ENCODE results near the gene PARD3. TPM values are rescaled to one million over a fixed set of nuclear protein-coding genes. Genes with fewer than 3 reads are reported as not detected.

Gene PARD3
- polyA plus RNA-seq, 2 of the 4 experiments (the other 2 are of a cell fraction) = 110 to 200 TPM

DNA sequence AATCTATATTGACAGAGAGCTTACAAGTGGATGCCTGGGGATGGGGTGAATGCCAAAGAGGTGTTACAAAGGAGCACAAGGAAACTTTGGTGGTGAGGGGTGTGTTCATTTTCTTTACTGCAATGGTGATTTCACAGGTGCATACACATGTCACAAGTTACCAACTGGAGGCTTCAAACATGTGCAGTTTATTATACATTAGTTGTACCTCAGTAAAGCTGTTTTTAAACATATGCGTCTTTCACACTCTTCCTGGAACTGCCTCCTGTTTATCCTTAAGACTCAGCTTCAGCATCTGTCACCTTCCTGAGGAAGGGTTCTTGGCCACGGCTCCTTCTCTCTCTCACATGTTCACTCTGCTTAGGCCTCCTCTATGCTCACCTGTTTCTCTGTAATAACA, 731.5 kb downstream of the PARD3 start:
- WGBS (ENCODE audit: missing lambda C conversion rate) = 77% methylated on average over 2 of the region's 2 CpGs
- ATAC-seq (no peak), FAIRE-seq (no peak), DNase-seq (ENCODE audit: low read depth in 1 of 2, low spot score in 1 of 2) (peak in 1 of 2 experiments; percentile 23)
- TF ChIP-seq, protein P1, sequence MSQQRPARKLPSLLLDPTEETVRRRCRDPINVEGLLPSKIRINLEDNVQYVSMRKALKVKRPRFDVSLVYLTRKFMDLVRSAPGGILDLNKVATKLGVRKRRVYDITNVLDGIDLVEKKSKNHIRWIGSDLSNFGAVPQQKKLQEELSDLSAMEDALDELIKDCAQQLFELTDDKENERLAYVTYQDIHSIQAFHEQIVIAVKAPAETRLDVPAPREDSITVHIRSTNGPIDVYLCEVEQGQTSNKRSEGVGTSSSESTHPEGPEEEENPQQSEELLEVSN (IDR thresholded peaks at IDR 0.05; ENCODE audit: borderline replicate concordance, low read depth) = no peak
- no peak for TF ChIP-seq SMC3 (IDR thresholded peaks at IDR 0.05)
- TF ChIP-seq ZNF302 (CRISPR knock-in tag; IDR thresholded peaks at IDR 0.05) = no peak
- no peak for TF ChIP-seq HOXB5 (CRISPR knock-in tag; IDR thresholded peaks at IDR 0.05)
- no peak for TF ChIP-seq NFE2L2 (conservative IDR thresholded peaks at IDR 0.05; ENCODE audit: low read length)
- TF ChIP-seq MAFK (IDR thresholded peaks at IDR 0.05; ENCODE audit: partially characterized antibody) = no peak
- TF ChIP-seq FOSB (CRISPR knock-in tag; IDR thresholded peaks at IDR 0.05) = no peak
- H3K4me3 ChIP-seq = no peak overlapping the region
- H3K4me2 ChIP-seq = no peak overlapping the region
- ChIA-PET CTCF (no interaction called here), POLR2A (no interaction called here)
- H3K9me3 ChIP-seq = peaks cover 21% of the 10 kb centered on the region
- H3K4me1 ChIP-seq = no peaks in the 10 kb centered on the region
- H3K27ac ChIP-seq = no peak overlapping the region

- Histone ChIP-seq H3K27ac (no peak overlapping the region), H3K4me1 (no peaks in the 10 kb centered on the region), H3K9me3 (peaks cover 21% of the 10 kb centered on the region), H3K4me2 (no peak overlapping the region), H3K4me3 (no peak overlapping the region)
- POLR2A ChIA-PET = no interaction called here
- no peak for ATAC-seq
- TF ChIP-seq, protein P2, sequence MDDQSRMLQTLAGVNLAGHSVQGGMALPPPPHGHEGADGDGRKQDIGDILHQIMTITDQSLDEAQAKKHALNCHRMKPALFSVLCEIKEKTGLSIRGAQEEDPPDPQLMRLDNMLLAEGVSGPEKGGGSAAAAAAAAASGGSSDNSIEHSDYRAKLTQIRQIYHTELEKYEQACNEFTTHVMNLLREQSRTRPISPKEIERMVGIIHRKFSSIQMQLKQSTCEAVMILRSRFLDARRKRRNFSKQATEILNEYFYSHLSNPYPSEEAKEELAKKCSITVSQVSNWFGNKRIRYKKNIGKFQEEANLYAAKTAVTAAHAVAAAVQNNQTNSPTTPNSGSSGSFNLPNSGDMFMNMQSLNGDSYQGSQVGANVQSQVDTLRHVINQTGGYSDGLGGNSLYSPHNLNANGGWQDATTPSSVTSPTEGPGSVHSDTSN (IDR thresholded peaks at IDR 0.05) = no peak
- TF ChIP-seq NFE2L2 (conservative IDR thresholded peaks at IDR 0.05; ENCODE audit: low read length) (no peak), RAD21 (conservative IDR thresholded peaks at IDR 0.05 in 1 of 2, IDR thresholded peaks at IDR 0.05 in 1 of 2) (peak in 1 of 2 experiments; percentile 31; a peak in 2 of 5 replicates), FOSL2 (IDR thresholded peaks at IDR 0.05) (no peak), FOSL2 (CRISPR knock-in tag; IDR thresholded peaks at IDR 0.05) (no peak), MAZ (IDR thresholded peaks at IDR 0.05; ENCODE audit: borderline replicate concordance, low read depth, low read length) (no peak)
- DNase-seq (ENCODE audit: low read depth in 1 of 2, low spot score in 1 of 2) = peak in 1 of 2 experiments; percentile 11
- CTCF ChIA-PET = interaction anchor here (0.5 to 1.1 kb wide), 2 partner anchors 93 to 751 kb away, joined by 3 to 4 read pairs; no protein-coding TSS in a partner anchor
- FAIRE-seq = no peak
- 76% methylated on average over 11 of the region's 11 CpGs for WGBS (ENCODE audit: missing lambda C conversion rate)
Observed at GRCh38 chr10:34081948-34082347, 733.1 kb downstream of the PARD3 start.

DNA sequence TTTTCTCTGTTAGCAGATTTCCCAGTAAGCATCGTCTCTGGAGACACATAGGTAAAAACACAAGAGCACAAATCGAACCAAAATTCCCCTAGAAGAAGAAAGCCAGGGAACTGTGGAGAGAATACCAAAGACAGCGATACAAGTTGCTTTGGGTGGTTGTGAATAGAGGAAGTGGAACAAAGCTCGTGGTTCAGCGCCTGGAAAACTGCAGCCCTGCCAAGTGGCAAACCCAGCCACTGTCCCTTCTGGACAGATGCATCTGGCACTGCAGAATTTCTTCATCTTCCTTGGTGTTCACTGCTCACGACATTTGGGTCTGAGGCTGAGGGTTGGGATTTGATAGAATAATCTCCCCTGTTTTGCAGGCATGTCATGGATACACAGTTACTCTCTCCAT, 733.8 kb downstream of the PARD3 start:
- TF ChIP-seq NR3C1 (IDR thresholded peaks at IDR 0.05) (no peak), EHF (CRISPR knock-in tag; IDR thresholded peaks at IDR 0.05) (no peak), EP300 (IDR thresholded peaks at IDR 0.05) (no peak), SMC3 (IDR thresholded peaks at IDR 0.05) (no peak), POLR2AphosphoS2 (conservative IDR thresholded peaks at IDR 0.05; ENCODE audit: low read length) (no peak), RFX5 (IDR thresholded peaks at IDR 0.05) (no peak), ZSCAN20 (CRISPR knock-in tag; IDR thresholded peaks at IDR 0.05) (no peak), RAD21 (conservative IDR thresholded peaks at IDR 0.05 in 1 of 2, IDR thresholded peaks at IDR 0.05 in 1 of 2) (no peak), RARB (CRISPR knock-in tag; IDR thresholded peaks at IDR 0.05) (no peak), RNF2 (IDR thresholded peaks at IDR 0.05; ENCODE audit: borderline replicate concordance, low read depth) (no peak), TP53 (CRISPR knock-in tag; IDR thresholded peaks at IDR 0.05) (no peak), TFCP2L1 (CRISPR knock-in tag; IDR thresholded peaks at IDR 0.05) (no peak), JUN (IDR thresholded peaks at IDR 0.05) (no peak), ATOH8 (CRISPR knock-in tag; IDR thresholded peaks at IDR 0.05; ENCODE audit: low read depth) (no peak), BHLHE40 (IDR thresholded peaks at IDR 0.05; ENCODE audit: low read depth, low read length) (no peak), HOXA7 (CRISPR knock-in tag; IDR thresholded peaks at IDR 0.05) (no peak), MAFK (IDR thresholded peaks at IDR 0.05; ENCODE audit: partially characterized antibody) (no peak)
- TF ChIP-seq, protein P3, sequence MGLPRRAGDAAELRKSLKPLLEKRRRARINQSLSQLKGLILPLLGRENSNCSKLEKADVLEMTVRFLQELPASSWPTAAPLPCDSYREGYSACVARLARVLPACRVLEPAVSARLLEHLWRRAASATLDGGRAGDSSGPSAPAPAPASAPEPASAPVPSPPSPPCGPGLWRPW (IDR thresholded peaks at IDR 0.05) = no peak
- TF ChIP-seq, protein P1 (IDR thresholded peaks at IDR 0.05; ENCODE audit: borderline replicate concordance, low read depth) = no peak
- H3K4me2 ChIP-seq = no peak overlapping the region
- FAIRE-seq = no peak
- H3K9me3 ChIP-seq = peaks cover 23% of the 10 kb centered on the region
- no peak for ATAC-seq
- no peak overlapping the region for H3K27ac ChIP-seq
- no peak for DNase-seq (ENCODE audit: low read depth in 1 of 2, low spot score in 1 of 2)
- no peaks in the 10 kb centered on the region for H3K4me1 ChIP-seq
- no peak overlapping the region for H3K4me3 ChIP-seq
- WGBS (ENCODE audit: missing lambda C conversion rate) = 65% methylated on average over 6 of the region's 6 CpGs
- ChIA-PET POLR2A (no interaction called here), CTCF (interaction anchor here (1.1 kb wide), 1 partner anchor 751 kb away, joined by 4 read pairs; no protein-coding TSS in a partner anchor)

Measured in A549 (cell line).